ENCODE measurements around the gene DDX39A. TPM values are rescaled to one million over a fixed set of nuclear protein-coding genes. Genes with fewer than 3 reads are reported as not detected.

DDX39A gene
- polyA plus RNA-seq, 1 donor from 2014 or later: 76.4 TPM

GRCh38 chr19:14411938-14412245 is 7.2 kb downstream of the DDX39A start:
- no peaks in the 10 kb centered on the region for H3K27me3 ChIP-seq (ENCODE audit: insufficient read depth, low read depth, low read length)
- H2AFZ ChIP-seq (ENCODE audit: low read depth, low read length): no peak overlapping the region
- no peaks in the 10 kb centered on the region for H3K9me2 ChIP-seq (ENCODE audit: insufficient read depth, low read length)
- no peak overlapping the region for H3K27ac ChIP-seq (ENCODE audit: low read length)
- TF ChIP-seq POLR2AphosphoS5 (IDR thresholded peaks at IDR 0.05) (no peak), MXI1 (conservative IDR thresholded peaks at IDR 0.05; ENCODE audit: poor library complexity, severe bottlenecking) (no peak), TAF1 (IDR thresholded peaks at IDR 0.05; ENCODE audit: low read depth) (no peak), RAD21 (conservative IDR thresholded peaks at IDR 0.05) (no peak), EP300 (conservative IDR thresholded peaks at IDR 0.05; ENCODE audit: poor library complexity, severe bottlenecking) (no peak)
- TF ChIP-seq, protein P1, sequence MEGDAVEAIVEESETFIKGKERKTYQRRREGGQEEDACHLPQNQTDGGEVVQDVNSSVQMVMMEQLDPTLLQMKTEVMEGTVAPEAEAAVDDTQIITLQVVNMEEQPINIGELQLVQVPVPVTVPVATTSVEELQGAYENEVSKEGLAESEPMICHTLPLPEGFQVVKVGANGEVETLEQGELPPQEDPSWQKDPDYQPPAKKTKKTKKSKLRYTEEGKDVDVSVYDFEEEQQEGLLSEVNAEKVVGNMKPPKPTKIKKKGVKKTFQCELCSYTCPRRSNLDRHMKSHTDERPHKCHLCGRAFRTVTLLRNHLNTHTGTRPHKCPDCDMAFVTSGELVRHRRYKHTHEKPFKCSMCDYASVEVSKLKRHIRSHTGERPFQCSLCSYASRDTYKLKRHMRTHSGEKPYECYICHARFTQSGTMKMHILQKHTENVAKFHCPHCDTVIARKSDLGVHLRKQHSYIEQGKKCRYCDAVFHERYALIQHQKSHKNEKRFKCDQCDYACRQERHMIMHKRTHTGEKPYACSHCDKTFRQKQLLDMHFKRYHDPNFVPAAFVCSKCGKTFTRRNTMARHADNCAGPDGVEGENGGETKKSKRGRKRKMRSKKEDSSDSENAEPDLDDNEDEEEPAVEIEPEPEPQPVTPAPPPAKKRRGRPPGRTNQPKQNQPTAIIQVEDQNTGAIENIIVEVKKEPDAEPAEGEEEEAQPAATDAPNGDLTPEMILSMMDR (IDR thresholded peaks at IDR 0.05; ENCODE audit: poor library complexity, severe bottlenecking): no peak
- TF ChIP-seq, protein P2, sequence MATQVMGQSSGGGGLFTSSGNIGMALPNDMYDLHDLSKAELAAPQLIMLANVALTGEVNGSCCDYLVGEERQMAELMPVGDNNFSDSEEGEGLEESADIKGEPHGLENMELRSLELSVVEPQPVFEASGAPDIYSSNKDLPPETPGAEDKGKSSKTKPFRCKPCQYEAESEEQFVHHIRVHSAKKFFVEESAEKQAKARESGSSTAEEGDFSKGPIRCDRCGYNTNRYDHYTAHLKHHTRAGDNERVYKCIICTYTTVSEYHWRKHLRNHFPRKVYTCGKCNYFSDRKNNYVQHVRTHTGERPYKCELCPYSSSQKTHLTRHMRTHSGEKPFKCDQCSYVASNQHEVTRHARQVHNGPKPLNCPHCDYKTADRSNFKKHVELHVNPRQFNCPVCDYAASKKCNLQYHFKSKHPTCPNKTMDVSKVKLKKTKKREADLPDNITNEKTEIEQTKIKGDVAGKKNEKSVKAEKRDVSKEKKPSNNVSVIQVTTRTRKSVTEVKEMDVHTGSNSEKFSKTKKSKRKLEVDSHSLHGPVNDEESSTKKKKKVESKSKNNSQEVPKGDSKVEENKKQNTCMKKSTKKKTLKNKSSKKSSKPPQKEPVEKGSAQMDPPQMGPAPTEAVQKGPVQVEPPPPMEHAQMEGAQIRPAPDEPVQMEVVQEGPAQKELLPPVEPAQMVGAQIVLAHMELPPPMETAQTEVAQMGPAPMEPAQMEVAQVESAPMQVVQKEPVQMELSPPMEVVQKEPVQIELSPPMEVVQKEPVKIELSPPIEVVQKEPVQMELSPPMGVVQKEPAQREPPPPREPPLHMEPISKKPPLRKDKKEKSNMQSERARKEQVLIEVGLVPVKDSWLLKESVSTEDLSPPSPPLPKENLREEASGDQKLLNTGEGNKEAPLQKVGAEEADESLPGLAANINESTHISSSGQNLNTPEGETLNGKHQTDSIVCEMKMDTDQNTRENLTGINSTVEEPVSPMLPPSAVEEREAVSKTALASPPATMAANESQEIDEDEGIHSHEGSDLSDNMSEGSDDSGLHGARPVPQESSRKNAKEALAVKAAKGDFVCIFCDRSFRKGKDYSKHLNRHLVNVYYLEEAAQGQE (IDR thresholded peaks at IDR 0.05; ENCODE audit: borderline replicate concordance): no peak
- no peaks in the 10 kb centered on the region for H3F3A ChIP-seq (ENCODE audit: insufficient read depth, low read length, poor library complexity, severe bottlenecking)
- no peaks in the 10 kb centered on the region for H3K36me3 ChIP-seq (ENCODE audit: insufficient read depth, low read length)
- H3K9ac ChIP-seq (ENCODE audit: low read length): no peak overlapping the region
- H4K20me1 ChIP-seq (ENCODE audit: insufficient read depth): no peaks in the 10 kb centered on the region
- no peak overlapping the region for H3K4me2 ChIP-seq (ENCODE audit: low read length)
- H3K9me3 ChIP-seq (ENCODE audit: low read length): no peaks in the 10 kb centered on the region
- H3K4me3 ChIP-seq (ENCODE audit: low read length): no peak overlapping the region
- H3K79me2 ChIP-seq (replicated peaks; ENCODE audit: insufficient read depth, low read length): peaks cover 30% of the 10 kb centered on the region

DNA sequence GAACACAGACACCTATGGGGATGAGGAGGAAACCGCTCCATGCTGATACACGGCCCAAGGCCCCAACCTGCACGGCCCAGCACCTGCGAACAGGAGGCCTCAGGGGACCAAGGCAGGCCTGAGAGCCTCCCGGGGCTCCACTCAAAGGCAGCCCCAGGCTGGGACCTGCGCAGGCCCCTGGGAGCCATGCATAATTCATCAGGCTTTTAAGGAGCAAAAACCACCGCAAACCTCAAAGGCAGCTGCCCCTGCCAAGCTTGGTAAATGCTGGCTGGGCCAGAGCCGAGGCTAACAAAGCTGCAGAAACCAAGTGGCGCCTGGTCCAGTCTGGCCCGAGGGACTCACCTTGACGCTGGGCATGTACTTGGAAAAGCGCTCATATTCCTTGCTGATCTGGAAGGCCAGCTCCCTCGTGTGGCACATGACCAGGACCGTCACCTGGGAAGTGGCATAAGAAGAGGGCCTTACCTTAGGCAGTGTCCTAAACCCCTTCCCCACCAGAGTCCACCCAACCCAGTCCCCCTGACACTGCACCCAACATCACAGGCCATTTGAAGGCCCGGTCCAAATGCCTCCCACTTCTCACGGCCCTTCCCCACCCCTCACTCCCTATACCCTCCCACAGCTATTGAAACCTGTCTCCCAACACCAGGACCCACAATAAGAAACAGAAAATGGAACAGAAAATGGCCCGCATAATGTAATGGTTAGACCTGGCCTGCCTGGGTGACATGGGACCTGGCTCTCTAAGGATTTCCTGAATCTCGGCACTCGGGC is 7.8 kb downstream of the DDX39A start:
- no peaks in the 10 kb centered on the region for H3F3A ChIP-seq (ENCODE audit: insufficient read depth, low read length, poor library complexity, severe bottlenecking)
- no peaks in the 10 kb centered on the region for H3K27me3 ChIP-seq (ENCODE audit: insufficient read depth, low read depth, low read length)
- no peaks in the 10 kb centered on the region for H4K20me1 ChIP-seq (ENCODE audit: insufficient read depth)
- no peak overlapping the region for H2AFZ ChIP-seq (ENCODE audit: low read depth, low read length)
- peaks cover 25% of the 10 kb centered on the region for H3K79me2 ChIP-seq (replicated peaks; ENCODE audit: insufficient read depth, low read length)
- no peak overlapping the region for H3K9ac ChIP-seq (ENCODE audit: low read length)
- TF ChIP-seq, protein P2 (IDR thresholded peaks at IDR 0.05; ENCODE audit: borderline replicate concordance): no peak
- TF ChIP-seq, protein P1 (IDR thresholded peaks at IDR 0.05; ENCODE audit: poor library complexity, severe bottlenecking): no peak
- no peak for TF ChIP-seq MXI1 (conservative IDR thresholded peaks at IDR 0.05; ENCODE audit: poor library complexity, severe bottlenecking)
- no peak for TF ChIP-seq TAF1 (IDR thresholded peaks at IDR 0.05; ENCODE audit: low read depth)
- no peak for TF ChIP-seq EP300 (conservative IDR thresholded peaks at IDR 0.05; ENCODE audit: poor library complexity, severe bottlenecking)
- TF ChIP-seq RAD21 (conservative IDR thresholded peaks at IDR 0.05): no peak
- no peak for TF ChIP-seq SMC3 (conservative IDR thresholded peaks at IDR 0.05; ENCODE audit: poor library complexity)
- TF ChIP-seq EZH2 (IDR thresholded peaks at IDR 0.05; ENCODE audit: borderline replicate concordance, insufficient read depth, low read length, poor library complexity, severe bottlenecking): no peak
- no peak for TF ChIP-seq POLR2AphosphoS5 (IDR thresholded peaks at IDR 0.05)
- H3K4me2 ChIP-seq (ENCODE audit: low read length): no peak overlapping the region
- no peaks in the 10 kb centered on the region for H3K9me2 ChIP-seq (ENCODE audit: insufficient read depth, low read length)
- no peaks in the 10 kb centered on the region for H3K9me3 ChIP-seq (ENCODE audit: low read length)
- H3K27ac ChIP-seq (ENCODE audit: low read length): no peak overlapping the region
- no peak overlapping the region for H3K4me3 ChIP-seq (ENCODE audit: low read length)
- H3K36me3 ChIP-seq (ENCODE audit: insufficient read depth, low read length): no peaks in the 10 kb centered on the region
